ENCODE data around the gene ST3GAL4. TPM values are rescaled to one million over a fixed set of nuclear protein-coding genes. Genes with fewer than 3 reads are reported as not detected.

The ST3GAL4 gene
- total RNA-seq, 1 experiment from 2014 or later, result 39.6 TPM

DNA sequence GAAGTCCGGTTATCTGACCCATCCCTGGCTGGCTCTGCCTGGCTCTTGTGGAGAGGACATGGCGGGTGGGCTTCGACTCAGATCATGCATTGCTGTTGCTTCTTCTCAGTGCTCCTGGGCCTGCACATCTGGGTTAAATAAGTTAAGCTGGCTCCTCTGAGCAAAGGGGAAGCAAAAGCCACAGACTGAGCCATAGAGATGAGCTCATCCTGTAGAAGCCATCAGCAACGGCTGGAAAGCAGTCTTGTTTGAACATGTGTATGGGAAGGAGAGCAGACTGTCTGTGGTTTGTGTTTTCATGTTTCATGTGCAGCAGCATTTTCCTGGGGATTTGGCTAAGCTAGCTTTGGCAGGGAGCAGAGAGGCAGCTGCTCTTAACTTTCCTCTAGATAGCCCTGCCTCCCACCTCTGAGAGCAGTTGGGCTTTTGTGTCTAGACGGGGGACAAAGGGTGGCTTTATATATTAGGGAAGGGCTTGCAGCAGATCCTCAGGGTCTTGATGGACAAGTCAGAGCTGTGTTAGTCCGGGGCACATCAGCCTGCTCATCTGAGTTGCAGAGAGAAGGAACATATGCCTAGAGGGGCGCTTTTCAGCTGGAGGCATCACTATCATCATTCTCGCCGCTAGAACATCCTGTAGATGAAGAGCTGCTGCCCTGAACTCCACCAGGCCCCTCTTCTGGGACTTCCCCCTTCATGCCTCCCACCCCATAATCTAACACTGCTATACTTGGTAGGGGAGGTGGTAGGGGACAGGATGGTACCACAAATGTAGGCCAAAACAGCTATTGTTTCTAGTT lies 36.7 kb upstream of the ST3GAL4 start:
- Histone ChIP-seq H3K36me3 (peaks cover 7% of the 10 kb centered on the region), H3K9me3 (replicated peaks) (0 out of 2 replicates have a peak, but pooled peaks cover 3% of the 10 kb centered on the region), H3K27ac (peak overlapping the region; percentile 97), H3K4me3 (peak overlapping the region; percentile 18), H3K27me3 (no peaks in the 10 kb centered on the region), H3K4me1 (peaks cover 28% of the 10 kb centered on the region)
- peak; percentile 92 to 96 for DNase-seq

DNA sequence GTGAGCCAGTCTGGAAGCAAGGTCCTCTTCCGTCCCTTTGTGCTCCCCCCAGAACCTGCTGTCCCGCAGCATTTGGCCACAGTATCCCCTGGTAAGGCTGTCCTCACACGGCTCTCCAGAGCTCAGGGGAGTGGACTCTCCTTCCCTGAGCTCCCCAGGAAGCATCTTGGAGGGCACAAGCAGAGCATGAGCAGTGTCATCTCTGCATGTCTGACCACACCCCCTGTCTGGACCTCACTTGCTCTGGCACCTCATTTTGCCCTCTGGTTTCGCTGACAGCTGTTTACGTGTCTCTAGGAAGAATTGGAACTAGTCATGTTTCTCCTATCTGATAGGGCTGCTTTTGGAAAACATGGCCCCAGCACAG lies 36.1 kb upstream of the ST3GAL4 start:
- no peaks in the 10 kb centered on the region for H3K27me3 ChIP-seq
- 0 out of 2 replicates have a peak, but pooled peaks cover 1% of the 10 kb centered on the region for H3K9me3 ChIP-seq (replicated peaks)
- peaks cover 28% of the 10 kb centered on the region for H3K4me1 ChIP-seq
- DNase-seq, result peak; percentile 63 to 65
- H3K27ac ChIP-seq, result peak overlapping the region; percentile 97
- no peak overlapping the region for H3K4me3 ChIP-seq
- H3K36me3 ChIP-seq, result peaks cover 2% of the 10 kb centered on the region

DNA sequence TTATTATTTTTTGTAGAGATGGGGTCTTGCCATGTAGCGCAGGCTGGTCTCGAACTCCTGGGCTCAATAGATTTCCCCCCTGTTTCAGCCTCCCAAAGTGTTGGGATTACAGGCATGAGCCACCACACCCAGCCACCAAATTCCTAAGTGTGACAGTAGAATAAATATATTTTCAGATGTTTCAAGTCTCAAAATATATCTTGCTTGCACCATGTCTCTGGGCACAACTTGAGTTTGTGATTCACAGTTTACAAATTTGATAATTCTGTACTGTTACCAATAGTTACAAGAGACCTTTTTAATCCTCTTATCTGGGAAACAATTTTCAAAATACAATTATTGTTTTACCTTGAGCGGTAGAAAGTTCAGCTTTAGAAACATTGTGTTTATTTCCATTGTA lies 32.5 kb upstream of the ST3GAL4 start:
- Histone ChIP-seq H3K4me3 (no peak overlapping the region), H3K36me3 (no peaks in the 10 kb centered on the region), H3K27ac (no peak overlapping the region), H3K9me3 (replicated peaks) (no peaks in the 10 kb centered on the region), H3K4me1 (peaks cover 17% of the 10 kb centered on the region), H3K27me3 (no peaks in the 10 kb centered on the region)
- no peak for DNase-seq

DNA sequence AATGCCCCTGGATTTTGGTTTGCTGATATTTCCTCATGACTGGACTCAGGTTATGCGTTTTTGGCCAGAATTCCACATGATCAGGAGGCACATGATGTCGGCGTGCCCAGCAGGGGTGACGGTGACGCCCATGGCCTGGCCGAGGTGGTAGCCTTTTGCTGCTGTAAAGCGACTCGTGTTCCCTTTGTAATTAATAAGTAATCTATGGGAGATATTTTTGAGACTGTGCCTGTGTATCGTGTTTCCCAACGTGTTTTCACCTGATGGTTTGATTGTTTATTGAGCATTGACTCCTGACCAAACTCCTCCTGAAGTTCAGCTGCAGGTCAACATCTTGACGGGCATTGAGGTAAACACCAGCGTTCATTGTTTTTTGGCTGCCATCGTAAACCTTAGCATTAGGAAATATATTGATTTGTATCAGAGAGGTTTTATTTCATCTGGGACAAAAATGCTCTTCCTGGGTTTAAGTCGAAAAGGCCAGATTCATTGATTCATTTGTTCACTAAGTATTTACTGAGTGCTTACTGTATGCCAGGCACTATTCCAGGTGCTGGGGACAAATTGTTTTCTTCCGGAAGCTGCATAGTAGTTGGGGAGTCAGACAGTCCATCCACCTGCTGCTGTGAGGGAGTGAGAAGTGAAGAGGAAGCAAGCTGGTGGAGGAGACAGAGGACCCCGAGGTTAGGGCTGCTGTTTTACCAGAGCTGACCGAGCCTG lies 28.0 kb upstream of the ST3GAL4 start:
- Histone ChIP-seq H3K27ac (no peak overlapping the region), H3K4me1 (no peaks in the 10 kb centered on the region), H3K36me3 (no peaks in the 10 kb centered on the region), H3K4me3 (no peak overlapping the region), H3K27me3 (no peaks in the 10 kb centered on the region), H3K9me3 (replicated peaks) (no peaks in the 10 kb centered on the region)
- DNase-seq, result no peak

DNA sequence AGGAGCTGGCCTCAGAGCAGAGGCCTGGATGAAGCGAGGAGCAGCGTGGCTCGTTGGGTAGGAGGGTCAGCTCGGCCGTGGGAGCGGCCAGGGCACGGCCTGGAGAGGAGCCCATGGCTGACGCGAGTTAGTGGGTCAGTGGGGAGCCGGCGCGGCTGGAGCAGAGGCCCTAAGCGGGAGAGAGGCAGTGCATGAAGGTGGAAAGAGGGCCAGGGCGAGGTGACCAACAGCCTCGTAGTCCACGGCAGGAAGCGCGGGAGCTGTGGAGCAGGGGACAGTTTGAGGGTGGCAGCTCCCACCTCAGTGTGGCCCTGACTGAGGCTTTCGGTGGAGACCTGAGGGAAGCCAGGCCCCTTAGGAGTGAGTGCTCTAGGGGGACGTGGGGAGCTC lies 27.5 kb upstream of the ST3GAL4 start:
- Histone ChIP-seq H3K27ac (no peak overlapping the region), H3K4me1 (no peaks in the 10 kb centered on the region), H3K27me3 (no peaks in the 10 kb centered on the region), H3K4me3 (no peak overlapping the region), H3K36me3 (no peaks in the 10 kb centered on the region), H3K9me3 (replicated peaks) (no peaks in the 10 kb centered on the region)
- DNase-seq, result no peak

DNA sequence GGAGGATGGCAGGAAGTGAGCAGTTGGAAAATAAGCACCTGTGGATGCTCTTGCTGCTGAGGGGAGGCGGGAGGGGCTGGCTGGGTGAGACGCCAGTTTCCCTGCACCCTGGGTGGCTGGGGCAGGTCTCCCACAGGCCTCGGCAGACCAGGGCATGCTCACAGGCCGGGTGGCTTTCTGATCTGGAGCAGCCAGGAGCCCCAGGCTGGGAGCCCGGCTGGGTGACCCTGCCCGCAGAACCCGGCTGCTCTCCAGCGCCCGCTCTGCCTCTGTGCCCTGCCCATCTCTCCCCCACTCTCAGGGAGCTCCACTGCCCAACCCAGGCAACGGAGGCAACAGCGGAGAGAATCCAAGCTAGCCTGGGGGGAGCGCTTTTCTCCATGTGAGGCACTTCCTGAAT lies 27.0 kb upstream of the ST3GAL4 start:
- Histone ChIP-seq H3K27me3 (no peaks in the 10 kb centered on the region), H3K36me3 (no peaks in the 10 kb centered on the region), H3K9me3 (replicated peaks) (no peaks in the 10 kb centered on the region), H3K4me1 (no peaks in the 10 kb centered on the region), H3K4me3 (no peak overlapping the region), H3K27ac (no peak overlapping the region)
- DNase-seq, result no peak

DNA sequence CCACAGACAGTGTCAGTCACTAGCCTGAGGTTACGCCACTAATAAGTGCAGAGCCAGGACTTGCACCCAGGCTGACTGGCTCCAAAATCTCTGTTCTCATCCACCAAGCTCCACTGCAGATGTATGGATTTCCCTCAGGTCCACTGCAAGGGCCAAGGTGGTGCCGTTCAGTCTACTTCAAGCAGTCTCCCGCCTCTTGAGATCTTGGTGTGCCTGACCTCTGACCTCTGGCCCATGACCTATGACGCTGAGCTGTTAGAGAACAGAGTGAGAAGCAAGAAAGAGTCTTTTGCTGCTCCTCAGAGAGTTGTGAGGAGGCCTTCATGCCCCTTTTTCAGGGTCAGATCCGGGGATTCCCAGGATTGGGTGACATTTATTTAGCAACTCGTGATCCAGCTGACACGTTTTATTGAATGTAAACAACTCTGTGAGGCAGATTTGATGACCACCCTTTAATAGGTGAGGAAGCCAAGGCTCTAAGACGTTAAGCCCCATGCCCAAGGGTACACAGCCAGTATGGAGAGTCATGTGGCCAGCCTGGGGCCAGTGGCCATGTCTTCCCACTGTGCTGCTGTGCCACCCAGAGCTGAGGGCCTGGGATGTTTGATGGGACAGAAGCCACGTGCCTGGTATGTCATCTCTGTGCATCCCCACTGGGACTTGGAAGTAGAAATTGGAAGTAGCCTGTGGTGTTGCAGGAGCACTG lies 26.4 kb upstream of the ST3GAL4 start:
- H3K27me3 ChIP-seq, result no peaks in the 10 kb centered on the region
- no peak overlapping the region for H3K4me3 ChIP-seq

GRCh38 chr11:126329644-126330211 lies 25.8 kb upstream of the ST3GAL4 start:
- Histone ChIP-seq H3K4me1 (peaks cover 5% of the 10 kb centered on the region), H3K4me3 (no peak overlapping the region), H3K9me3 (replicated peaks) (no peaks in the 10 kb centered on the region), H3K27me3 (no peaks in the 10 kb centered on the region), H3K27ac (no peak overlapping the region), H3K36me3 (no peaks in the 10 kb centered on the region)
- DNase-seq, result no peak

More for the DNA sequence above, 26.4 kb upstream of the ST3GAL4 start:
- Histone ChIP-seq H3K9me3 (replicated peaks) (no peaks in the 10 kb centered on the region), H3K27ac (no peak overlapping the region), H3K4me1 (no peaks in the 10 kb centered on the region), H3K36me3 (no peaks in the 10 kb centered on the region)
- no peak for DNase-seq

DNA sequence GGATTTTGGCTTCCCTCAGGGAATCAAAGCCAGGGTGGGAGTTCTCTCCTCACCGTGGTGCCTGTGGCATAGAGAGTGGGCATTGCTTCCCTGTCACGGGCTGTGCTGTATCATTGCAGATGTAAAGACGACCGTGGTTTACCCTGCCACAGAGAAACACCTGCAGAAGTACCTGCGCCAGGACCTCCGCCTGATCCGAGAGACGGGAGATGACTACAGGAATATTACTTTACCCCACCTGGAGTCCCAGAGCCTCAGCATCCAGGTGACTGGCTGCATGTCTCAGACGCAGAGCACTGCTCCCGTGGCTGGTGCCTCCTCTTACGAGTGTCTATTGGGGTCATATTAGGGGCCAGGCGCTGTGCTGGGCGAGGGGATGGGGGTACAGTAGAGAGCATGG lies 24.2 kb upstream of the ST3GAL4 start:
- Histone ChIP-seq H3K9me3 (replicated peaks) (no peaks in the 10 kb centered on the region), H3K36me3 (no peaks in the 10 kb centered on the region), H3K27me3 (no peaks in the 10 kb centered on the region), H3K4me1 (peaks cover 18% of the 10 kb centered on the region), H3K27ac (no peak overlapping the region), H3K4me3 (no peak overlapping the region)
- DNase-seq, result no peak

- Histone ChIP-seq H3K27ac (no peak overlapping the region), H3K9me3 (replicated peaks) (no peaks in the 10 kb centered on the region), H3K27me3 (no peaks in the 10 kb centered on the region), H3K4me1 (peaks cover 28% of the 10 kb centered on the region), H3K4me3 (no peak overlapping the region), H3K36me3 (no peaks in the 10 kb centered on the region)
- DNase-seq, result no peak
Observed at GRCh38 chr11:126332221-126332711, 23.2 kb upstream of the ST3GAL4 start.

DNA sequence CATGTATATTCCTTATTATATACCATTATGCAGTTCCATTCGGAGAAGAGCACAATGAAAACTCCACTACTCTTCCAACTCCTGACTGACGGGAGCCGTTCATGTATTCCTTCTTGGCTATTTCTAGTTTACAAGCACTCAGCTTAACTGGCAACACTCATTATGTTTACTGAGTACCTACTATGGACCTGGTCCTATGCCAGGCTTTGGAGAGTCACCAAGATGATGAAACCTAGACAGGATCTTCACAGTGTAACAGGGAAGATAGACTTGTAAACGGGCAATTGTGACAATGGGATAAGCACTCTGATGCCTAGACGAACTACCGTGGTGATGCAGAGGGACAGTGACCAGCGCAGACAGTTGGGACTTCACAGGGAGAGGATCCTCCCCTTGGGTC lies 22.3 kb upstream of the ST3GAL4 start:
- Histone ChIP-seq H3K4me3 (no peak overlapping the region), H3K27ac (no peak overlapping the region), H3K27me3 (no peaks in the 10 kb centered on the region), H3K36me3 (no peaks in the 10 kb centered on the region), H3K9me3 (replicated peaks) (no peaks in the 10 kb centered on the region), H3K4me1 (peaks cover 32% of the 10 kb centered on the region)
- no peak for DNase-seq

GRCh38 chr11:126334659-126335462 lies 20.6 kb upstream of the ST3GAL4 start:
- Histone ChIP-seq H3K27me3 (no peaks in the 10 kb centered on the region), H3K4me1 (peaks cover 39% of the 10 kb centered on the region), H3K27ac (peak overlapping the region; percentile 80), H3K9me3 (replicated peaks) (no peaks in the 10 kb centered on the region), H3K36me3 (no peaks in the 10 kb centered on the region), H3K4me3 (no peak overlapping the region)
- DNase-seq, result peak in 1 of 2 experiments; percentile 34

DNA sequence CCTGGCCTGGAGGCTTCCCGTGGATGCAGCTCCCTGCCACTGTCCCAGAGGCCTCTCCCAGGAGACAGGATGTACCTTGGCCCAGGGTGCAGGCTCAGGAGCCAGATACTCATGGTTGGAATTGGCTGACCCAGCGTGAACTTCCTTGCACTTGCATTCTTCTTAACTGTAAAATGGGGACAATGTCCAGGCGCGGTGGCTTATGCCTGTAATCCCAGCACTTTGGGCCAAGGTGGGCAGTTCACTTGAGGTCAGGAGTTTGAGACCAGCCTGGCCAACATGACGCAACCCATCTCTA lies 20.1 kb upstream of the ST3GAL4 start:
- H3K27me3 ChIP-seq, result no peaks in the 10 kb centered on the region
- no peaks in the 10 kb centered on the region for H3K9me3 ChIP-seq (replicated peaks)
- H3K27ac ChIP-seq, result peak overlapping the region; percentile 80
- H3K4me3 ChIP-seq, result no peak overlapping the region
- H3K36me3 ChIP-seq, result no peaks in the 10 kb centered on the region
- H3K4me1 ChIP-seq, result peaks cover 45% of the 10 kb centered on the region
- no peak for DNase-seq

DNA sequence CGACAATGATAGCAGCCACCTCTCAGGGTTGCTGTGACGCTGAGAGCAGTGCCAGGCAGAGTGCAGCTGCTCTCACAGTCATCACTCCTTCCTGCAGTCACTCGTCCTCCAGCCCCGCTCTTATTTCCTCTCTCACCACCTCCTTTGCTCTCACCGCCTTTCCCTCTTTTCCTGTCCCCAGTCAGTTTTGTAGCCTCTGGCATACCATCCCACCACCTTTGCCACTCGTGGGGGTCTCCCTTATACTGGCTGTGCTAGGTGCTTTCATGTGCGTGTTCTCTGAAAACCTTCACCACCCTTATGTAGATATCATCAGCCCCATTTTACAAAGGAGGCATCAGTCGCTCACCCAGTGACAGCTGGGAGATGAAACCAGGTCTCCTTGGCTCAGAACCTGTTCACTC lies 19.3 kb upstream of the ST3GAL4 start:
- Histone ChIP-seq H3K4me1 (peaks cover 52% of the 10 kb centered on the region), H3K27ac (peak overlapping the region; percentile 80)

More for the DNA sequence above, 19.3 kb upstream of the ST3GAL4 start:
- peak; percentile 53 to 66 for DNase-seq
- Histone ChIP-seq H3K4me3 (no peak overlapping the region), H3K36me3 (no peaks in the 10 kb centered on the region; the same call in 1 of the 2 replicates), H3K9me3 (replicated peaks) (no peaks in the 10 kb centered on the region), H3K27me3 (no peaks in the 10 kb centered on the region)

All from SJCRH30 (cell line).